DND-41 (cell line): ENCODE measurements around the gene LRRC8D.
"Not testable (repeated sequence)": the region's sequence is repeated elsewhere in the genome, so short reads cannot be mapped to it uniquely, and the experiment has no call there.

Experiments used
- ATAC-seq: fragments of 200-7000 bp; cut with Tn5 transposase; 3 replicates; pipeline ENCODE4 v1.9.1; 2021; ENCODE audit warnings: low read depth; ENCODE audit not compliant: insufficient read depth
- DNase-seq: peaks from one replicate; pipeline ENCODE4 v3.0.0-alpha.2; 2020
- H2AFZ ChIP-seq: 2 replicates; pipeline ENCODE4 v1.6.0; 2012; ENCODE audit warnings: low read depth, low read length
- H3K27ac ChIP-seq: 2 replicates; pipeline ENCODE4 v1.5.1; 2012; ENCODE audit warnings: low read length, inconsistent platforms
- H3K27me3 ChIP-seq: fragments of 200-600 bp; sonication (generic); 2 replicates; pipeline ENCODE4 v1.6.0; 2012; ENCODE audit warnings: low read length, mild to moderate bottlenecking, inconsistent platforms; ENCODE audit not compliant: insufficient read depth, poor library complexity
- H3K36me3 ChIP-seq: 2 replicates; pipeline ENCODE4 v1.5.1; 2012; ENCODE audit warnings: low read length, inconsistent platforms; ENCODE audit not compliant: insufficient read depth
- H3K4me1 ChIP-seq: 2 replicates; pipeline ENCODE4 v1.5.1; 2012; ENCODE audit warnings: mild to moderate bottlenecking, low read length; ENCODE audit not compliant: insufficient read depth
- H3K4me2 ChIP-seq: 2 replicates; pipeline ENCODE4 v1.6.0; 2012; ENCODE audit warnings: mild to moderate bottlenecking, moderate library complexity, low read length, inconsistent platforms; ENCODE audit not compliant: insufficient read depth
- H3K4me3 ChIP-seq, 2 experiments: fragments of 200-600 bp in 1 of 2; shearing (Covaris generic) in 1 of 2; 2 replicates each; pipeline ENCODE4 v1.5.1; 2012 to 2016; ENCODE audit warnings: inconsistent platforms in 2 of 2, low read length in 2 of 2, mild to moderate bottlenecking in 2 of 2, low read depth in 1 of 2, moderate library complexity in 1 of 2
- H3K79me2 ChIP-seq: 2 replicates; pipeline ENCODE4 v1.6.0; 2012; ENCODE audit warnings: low read length, inconsistent platforms; ENCODE audit not compliant: insufficient read depth
- H3K9ac ChIP-seq: 2 replicates; pipeline ENCODE4 v1.6.0; 2012; ENCODE audit warnings: low read depth, mild to moderate bottlenecking, inconsistent platforms, low read length, moderate library complexity
- H3K9me3 ChIP-seq: 2 replicates; pipeline ENCODE4 v1.5.1; 2012; ENCODE audit warnings: low read length, moderate library complexity, mild to moderate bottlenecking, inconsistent platforms; ENCODE audit not compliant: insufficient read depth, severe bottlenecking
- H4K20me1 ChIP-seq: 2 replicates; pipeline ENCODE4 v1.6.0; 2012; ENCODE audit warnings: low read length; ENCODE audit not compliant: insufficient read depth
- CTCF ChIP-seq: IDR thresholded peaks from 2 replicates; pipeline ENCODE4 v1.5.1; 2012; ENCODE audit warnings: borderline replicate concordance, low read length, moderate library complexity, mild to moderate bottlenecking; ENCODE audit not compliant: poor library complexity, severe bottlenecking; ENCODE audit errors: extremely low read depth
- EZH2 ChIP-seq: IDR thresholded peaks from 3 replicates; pipeline ENCODE4 v1.6.1; 2012; ENCODE audit warnings: borderline replicate concordance, low read depth, mild to moderate bottlenecking, moderate library complexity, low read length, inconsistent platforms; ENCODE audit not compliant: severe bottlenecking

Gene LRRC8D

GRCh38 chr1:89820422-89821321 lies at the start of gene LRRC8D:
Gene LRRC8D, plus strand, starts transcription at chr1:89821032. Its CDS starts 112,037 bp downstream, at chr1:89933069.
- H3K79me2 ChIP-seq: peaks cover 51% of the 10 kb centered on the region
- no peaks in the 10 kb centered on the region for H3K9me3 ChIP-seq
- H3K36me3 ChIP-seq: peaks cover 4% of the 10 kb centered on the region
- H3K4me3 ChIP-seq: peak within 1 kb of the TSS; percentile 67 to 85
- peak; percentile 75 for DNase-seq
- H3K27ac ChIP-seq: peak within 1 kb of the TSS; percentile 87
- peak; percentile 72 for ATAC-seq
- H2AFZ ChIP-seq: peak within 1 kb of the TSS; percentile 77
- H4K20me1 ChIP-seq: peaks cover 2% of the 10 kb centered on the region; the same call in 1 of the 2 replicates
- H3K4me1 ChIP-seq: peaks cover 50% of the 10 kb centered on the region
- H3K27me3 ChIP-seq: no peaks in the 10 kb centered on the region
- TF ChIP-seq CTCF: no peak
- no peak for TF ChIP-seq EZH2
- H3K4me2 ChIP-seq: peak within 1 kb of the TSS; percentile 88
- peak within 1 kb of the TSS; percentile 91 for H3K9ac ChIP-seq

GRCh38 chr1:89771991-89772560 lies 48.8 kb upstream of the LRRC8D start:
- Histone ChIP-seq H3K4me2 (no peak overlapping the region), H4K20me1 (no peaks in the 10 kb centered on the region), H3K4me3 (no peak overlapping the region), H3K27ac (no peak overlapping the region), H3K4me1 (peaks cover 9% of the 10 kb centered on the region), H2AFZ (no peak overlapping the region), H3K36me3 (no peaks in the 10 kb centered on the region), H3K9me3 (no peaks in the 10 kb centered on the region), H3K27me3 (no peaks in the 10 kb centered on the region), H3K9ac (no peak overlapping the region), H3K79me2 (no peaks in the 10 kb centered on the region)
- TF ChIP-seq CTCF: no peak
- TF ChIP-seq EZH2: no peak
- DNase-seq (no peak), ATAC-seq (no peak)

- not testable (repeated sequence) for H3K9me3 ChIP-seq, H3K4me3 ChIP-seq, H3K79me2 ChIP-seq, H4K20me1 ChIP-seq, H2AFZ ChIP-seq, H3K9ac ChIP-seq, H3K27ac ChIP-seq, ATAC-seq, H3K4me2 ChIP-seq, H3K27me3 ChIP-seq, H3K36me3 ChIP-seq, DNase-seq
- H3K4me1 ChIP-seq: peaks cover 15% of the 10 kb centered on the region
Observed at GRCh38 chr1:89776104-89776503, 44.7 kb upstream of the LRRC8D start.

GRCh38 chr1:89777271-89777670 lies 43.6 kb upstream of the LRRC8D start:
- H3K27me3 ChIP-seq, H3K36me3 ChIP-seq, H3K27ac ChIP-seq, H3K9ac ChIP-seq, H3K4me3 ChIP-seq, DNase-seq, ATAC-seq, H3K9me3 ChIP-seq, H2AFZ ChIP-seq, H3K4me2 ChIP-seq, H3K79me2 ChIP-seq, H4K20me1 ChIP-seq: not testable (repeated sequence)
- peaks cover 27% of the 10 kb centered on the region for H3K4me1 ChIP-seq
